Ovary (tissue), 9 donors: Measurements from ENCODE around the gene SREBF1. TPM values are rescaled to one million over a fixed set of nuclear protein-coding genes. Genes with fewer than 3 reads are reported as not detected.

Experiments used
- DNase-seq, 5 donors: peaks; one replicate each; pipeline ENCODE4 v3.0.0-alpha.2; 2019 to 2020
- H3K27ac ChIP-seq, 2 donors: fragments of 200-600 bp; one replicate each; pipeline versions ENCODE4 v1.5.1 to v1.8.0; 2019 to 2022
- H3K27me3 ChIP-seq: fragments of 200-600 bp; one replicate; pipeline ENCODE4 v1.8.0; 2022
- H3K36me3 ChIP-seq: fragments of 200-600 bp; sonication (generic); one replicate; pipeline ENCODE4 v1.5.1; 2019
- H3K4me1 ChIP-seq: one replicate; pipeline ENCODE4 v1.8.1; 2013; ENCODE audit warnings: mild to moderate bottlenecking, moderate library complexity; ENCODE audit not compliant: insufficient read depth
- H3K4me3 ChIP-seq: fragments of 200-600 bp; sonication (generic); one replicate; pipeline ENCODE4 v1.5.1; 2017
- H3K9me3 ChIP-seq, 2 donors: fragments of 200-600 bp in 1 of 2; sonication (generic) in 1 of 2; one replicate each; pipeline versions ENCODE4 v1.5.1 to v1.8.1; 2013 to 2019; ENCODE audit warnings: mild to moderate bottlenecking in 1 of 2, moderate library complexity in 1 of 2
- CTCF ChIP-seq, 3 donors: fragments of 450-650 bp in 2 of 3; fragments of 200-600 bp in 1 of 3; IDR thresholded peaks; one replicate each; pipeline versions ENCODE4 v1.5.1 to v1.8.0; 2016 to 2022; ENCODE audit warnings: antibody characterized with exemption in 3 of 3, mild to moderate bottlenecking in 1 of 3
- EP300 ChIP-seq: sonication (generic); formaldehyde crosslinking; IDR thresholded peaks from one replicate; pipeline ENCODE4 v1.6.1; 2017; ENCODE audit warnings: antibody characterized with exemption
- POLR2A ChIP-seq: fragments of 450-650 bp; IDR thresholded peaks from one replicate; pipeline ENCODE4 v1.6.1; 2017; ENCODE audit warnings: antibody characterized with exemption, mild to moderate bottlenecking, moderate library complexity
- WGBS, 3 donors: extraction: QIAGEN DNeasy Blood & Tissue Kit in 1 of 3; methylation state at CpG; one replicate each; pipeline versions ENCODE4 v1.1.5 to v1.1.7; 2013 to 2017; 5-methylcytosine and 5-hydroxymethylcytosine counted together
- intact Hi-C, 4 donors: fragments of 100-400 bp; cut with DNase I; formaldehyde crosslinking; loops; one replicate each; pipeline versions ENCODE4 v1.11.0 to v1.15.1; 2022 to 2023
- polyA plus RNA-seq, 2 donors: library from polyadenylated mRNA; stranded (reverse); fragments of 200-250 nt in 1 of 2; fragments of 350-450 nt in 1 of 2; fragmentation: Illumina TruSeq in 1 of 2; extraction: RNeasy Lipid Tissue Mini Kit (QIAGEN cat#74804) in 1 of 2; gene quantifications; one replicate each; pipeline ENCODE4 v1.2.3, GENCODE V29; 2013 to 2014
- total RNA-seq, 7 donors: library from RNA; depleted of rRNA in 2 of 7; stranded (reverse); fragments of >200 nt in 2 of 7; fragmentation: NEBNext Ultra II Directional in 3 of 7; extraction: Animal tissue kit (Norgen Biotek cat#: 25700) in 3 of 7; gene quantifications; one replicate each; pipeline versions ENCODE4 v1.1.0 to v1.2.4, GENCODE V29; 2016 to 2023
- donor health status: DM: no; HTN: no; CAD: no; lungs with moderate emphysema.
- donor health status: DM: no; HTN: no; CAD: no.
- donor health status: Bipolar disorder and iron deficiency.
- donor health status: DM: yes; HTN: yes; CAD: no.
- donor health status: DM: no; HTN: no; CAD: no.
- donor health status: DM: yes; HTN: yes; CAD: no.

SREBF1 gene
- total and polyA plus RNA-seq, 9 donors: 24.3 to 190 (median 88.2) TPM

- TF ChIP-seq POLR2A: no peak
- no peak for TF ChIP-seq CTCF (IDR thresholded peaks at IDR 0.05)
- TF ChIP-seq EP300: no peak
- peaks cover 49% of the 10 kb centered on the region for H3K4me1 ChIP-seq
- intact Hi-C loops: no loop called here
- no peak for DNase-seq
- 86 to 94% (median 86%) methylated on average over 2 of the region's 2 CpGs for WGBS, 3 donors
- H3K27me3 ChIP-seq: no peaks in the 10 kb centered on the region
- no peaks in the 10 kb centered on the region for H3K9me3 ChIP-seq
- peak overlapping the region in 1 of 2 donors; percentile 92 for H3K27ac ChIP-seq
- H3K4me3 ChIP-seq: no peak overlapping the region
- no peaks in the 10 kb centered on the region for H3K36me3 ChIP-seq
Measured at GRCh38 chr17:17826342-17826713, 10.5 kb downstream of the SREBF1 start.

GRCh38 chr17:17824783-17825614, 11.8 kb downstream of the SREBF1 start:
- H3K4me3 ChIP-seq: no peak overlapping the region
- H3K9me3 ChIP-seq: no peaks in the 10 kb centered on the region
- intact Hi-C loops: no loop called here
- peak overlapping the region; percentile 44 to 92 for H3K27ac ChIP-seq
- peak; percentile 79 to 89 (median 87) for DNase-seq
- peaks cover 48% of the 10 kb centered on the region for H3K4me1 ChIP-seq
- no peak for TF ChIP-seq CTCF (IDR thresholded peaks at IDR 0.05)
- no peak for TF ChIP-seq POLR2A
- no peak for TF ChIP-seq EP300
- 10 to 23% (median 18%) methylated on average over 14 of the region's 14 CpGs for WGBS, 3 donors
- H3K27me3 ChIP-seq: no peaks in the 10 kb centered on the region
- no peaks in the 10 kb centered on the region for H3K36me3 ChIP-seq

GRCh38 chr17:17824119-17824782, 12.5 kb downstream of the SREBF1 start:
- no peaks in the 10 kb centered on the region for H3K36me3 ChIP-seq
- peaks cover 44% of the 10 kb centered on the region for H3K4me1 ChIP-seq
- WGBS, 3 donors: 7 to 15% (median 8%) methylated on average over 11 of the region's 11 CpGs
- peak overlapping the region; percentile 44 to 92 for H3K27ac ChIP-seq
- no peak for TF ChIP-seq POLR2A
- TF ChIP-seq CTCF (IDR thresholded peaks at IDR 0.05): no peak
- no peak for TF ChIP-seq EP300
- H3K4me3 ChIP-seq: peak overlapping the region; percentile 32
- H3K27me3 ChIP-seq: no peaks in the 10 kb centered on the region
- H3K9me3 ChIP-seq: no peaks in the 10 kb centered on the region
- DNase-seq: peak in 3 of 5 donors; percentile 54 to 64 (median 63)
- intact Hi-C loops: no loop called here

GRCh38 chr17:17823433-17824118, 13.2 kb downstream of the SREBF1 start:
- Histone ChIP-seq H3K36me3 (no peaks in the 10 kb centered on the region), H3K9me3 (no peaks in the 10 kb centered on the region), H3K4me1 (peaks cover 43% of the 10 kb centered on the region), H3K27me3 (no peaks in the 10 kb centered on the region), H3K27ac (peak overlapping the region; percentile 44 to 92), H3K4me3 (peak overlapping the region; percentile 40)
- 2 to 3% (median 2%) methylated on average over 38 to 68 of the region's 69 CpGs for WGBS, 3 donors
- TF ChIP-seq POLR2A (no peak), CTCF (IDR thresholded peaks at IDR 0.05) (no peak), EP300 (no peak)
- DNase-seq: peak; percentile 78 to 90 (median 85)
- intact Hi-C loops: no loop called here
